Stimulated activated CD4-positive, alpha-beta T cell treated with anti-CD3 and anti-CD28 coated beads, Interleukin-15, amount 100 ng/mL, for 48 hours (primary cell): ENCODE data around the gene RMDN3.

Experiments
- DNase-seq, 2 donors: peaks; one replicate each; pipeline ENCODE4 v3.0.0-alpha.2; 2020; ENCODE audit warnings: low read depth in 2 of 2

Gene RMDN3

DNA sequence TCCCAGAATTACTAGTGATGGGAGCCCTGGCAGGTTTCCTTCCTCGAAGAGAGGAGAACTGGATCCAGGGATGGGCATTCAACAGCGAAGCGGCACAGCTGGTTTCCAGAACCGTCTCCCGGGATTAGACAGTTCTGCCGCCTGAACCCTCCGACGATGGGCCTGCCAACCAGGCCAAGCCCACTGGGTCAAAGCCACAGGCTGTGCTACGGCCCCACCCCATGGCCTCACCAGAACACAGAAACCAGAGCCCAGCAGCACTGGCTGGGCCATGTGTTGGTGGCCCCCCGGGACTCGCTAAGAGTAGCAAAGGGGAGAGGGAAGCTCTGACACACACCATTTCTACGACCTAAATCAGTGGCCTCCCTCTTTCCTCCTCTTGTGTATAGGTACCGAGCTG is 17.0 kb upstream of the RMDN3 start:
- no peak for DNase-seq

DNA sequence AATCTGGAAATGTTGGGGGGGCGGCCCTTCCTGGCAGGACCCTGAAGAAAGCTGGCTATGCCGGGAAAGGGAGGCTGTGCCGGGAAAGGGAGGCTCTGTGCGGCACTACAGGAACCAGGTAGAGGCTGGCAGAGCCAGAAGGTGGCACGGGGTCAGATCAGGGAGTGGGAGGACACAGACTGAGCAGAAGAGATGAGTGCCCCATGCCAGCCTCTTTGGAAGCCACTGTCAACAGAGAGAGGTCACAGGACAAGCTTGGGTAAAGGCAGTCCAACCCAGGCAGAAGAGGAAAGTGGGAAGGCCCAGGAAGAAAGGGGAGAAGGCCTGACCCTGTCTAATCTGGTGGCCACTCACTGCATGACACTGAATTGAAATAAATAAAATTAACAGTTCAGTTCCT is 16.2 kb upstream of the RMDN3 start:
- no peak for DNase-seq

DNA sequence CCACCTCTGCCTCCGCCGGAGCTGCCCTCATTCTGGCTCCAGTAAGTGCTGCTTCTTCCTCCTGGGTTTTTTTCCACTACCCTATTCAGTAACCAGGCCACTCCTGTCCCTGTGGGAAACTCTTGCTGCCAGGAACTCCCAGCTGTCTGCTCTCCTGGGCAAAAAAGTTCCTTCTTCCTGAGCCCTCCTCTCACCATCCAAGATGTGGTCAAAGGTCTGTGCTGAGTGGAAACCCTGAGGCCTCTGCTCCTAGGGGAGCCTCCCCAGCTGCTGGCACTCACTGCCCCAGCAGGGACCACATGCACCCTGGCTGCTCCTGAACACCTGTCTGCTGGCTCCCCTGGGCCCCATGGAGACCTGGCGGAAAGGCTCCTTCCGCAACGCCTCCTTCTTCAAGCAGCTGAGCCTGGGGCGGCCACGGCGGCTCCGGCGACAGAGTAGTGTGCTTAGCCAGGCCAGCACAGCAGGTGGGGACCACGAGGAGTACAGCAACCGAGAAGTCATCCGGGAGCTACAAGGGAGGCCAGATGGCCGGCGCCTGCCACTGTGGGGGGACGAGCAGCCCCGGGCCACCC is 15.2 kb upstream of the RMDN3 start:
- no peak for DNase-seq

DNA sequence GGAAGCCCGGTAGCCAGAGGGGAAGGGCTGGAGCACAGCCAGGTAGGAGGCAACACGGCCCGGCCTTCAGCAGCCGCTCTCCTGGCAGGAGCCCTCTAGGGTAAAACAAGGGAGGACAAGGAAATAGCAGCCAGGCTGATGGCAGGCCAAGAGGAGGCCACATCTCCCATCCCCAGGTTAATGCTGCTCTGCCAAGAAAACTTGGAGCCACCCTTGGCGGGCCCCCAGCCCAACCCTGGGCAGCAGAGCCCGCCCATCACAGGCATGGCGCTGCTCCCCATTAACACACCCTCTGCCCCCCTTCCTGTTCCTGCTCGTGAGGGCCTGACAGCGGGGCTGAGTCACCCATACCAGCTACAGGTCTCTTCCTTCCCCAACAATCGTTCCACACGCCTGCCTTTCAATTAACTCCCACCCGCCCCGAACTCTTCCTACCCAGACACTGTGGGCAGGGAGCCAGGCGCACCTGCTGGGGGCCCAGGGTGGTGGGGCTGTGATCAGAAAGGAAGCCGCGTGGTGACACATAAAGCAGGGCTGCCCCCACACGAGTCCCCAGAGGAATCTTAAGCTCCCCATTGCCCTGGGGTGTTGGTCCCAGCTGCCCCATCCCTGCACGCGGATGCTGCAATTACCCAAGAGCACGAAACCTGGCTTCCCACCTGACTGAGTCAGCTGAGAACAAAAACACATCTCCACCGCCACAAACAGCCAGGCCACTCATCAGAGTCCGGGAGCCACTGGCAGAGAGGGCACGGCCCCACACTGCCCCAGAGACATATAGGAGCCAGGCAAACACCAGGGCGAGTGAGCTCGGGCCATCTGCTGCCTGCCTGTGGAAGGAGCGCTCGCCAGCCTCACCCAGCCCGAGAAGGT is 14.5 kb upstream of the RMDN3 start, which contains the start of gene C15orf62:
TSS of gene C15orf62 (plus strand) at position 707 of the 873 bp plus-strand sequence. CDS start 516 bp downstream, outside the sequence.
- DNase-seq, result peak; percentile 43 to 48

DNA sequence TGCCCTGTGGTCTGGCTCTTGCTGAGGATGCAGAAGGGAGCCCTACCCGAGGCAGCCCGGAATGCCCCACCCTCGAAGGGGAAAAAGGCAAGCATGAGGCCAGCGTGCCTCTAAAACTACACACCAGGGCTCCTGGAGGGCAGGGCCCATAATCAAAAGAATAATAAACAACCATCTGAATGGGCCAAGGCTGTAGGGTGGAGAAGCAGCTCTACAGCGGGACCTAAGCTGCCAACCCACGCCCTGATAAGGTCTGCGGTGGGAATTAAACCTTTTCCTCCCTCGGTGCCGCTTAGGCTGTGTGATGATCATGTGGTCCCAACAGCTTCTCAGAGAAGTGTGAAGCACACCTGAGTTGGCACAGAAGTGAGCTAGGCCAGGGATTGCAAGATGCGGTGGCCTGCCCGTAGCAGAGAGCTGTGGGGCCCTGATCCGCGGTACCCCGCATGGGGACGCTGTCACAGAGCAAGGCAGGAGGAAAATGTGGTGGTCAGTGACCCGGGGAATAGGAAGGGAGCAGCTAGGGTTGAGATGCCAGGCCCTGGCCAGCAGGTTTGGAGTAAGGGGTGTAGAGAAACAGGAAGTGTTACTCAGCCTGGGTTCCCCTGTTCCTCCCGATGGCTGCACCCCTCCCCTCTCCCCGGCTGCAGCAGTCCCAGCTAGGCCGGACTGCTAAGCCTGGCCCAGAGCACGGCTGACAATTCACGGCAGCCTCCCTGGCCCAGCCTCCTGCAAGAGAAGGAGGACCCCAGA is 13.6 kb upstream of the RMDN3 start:
- DNase-seq, result no peak

DNA sequence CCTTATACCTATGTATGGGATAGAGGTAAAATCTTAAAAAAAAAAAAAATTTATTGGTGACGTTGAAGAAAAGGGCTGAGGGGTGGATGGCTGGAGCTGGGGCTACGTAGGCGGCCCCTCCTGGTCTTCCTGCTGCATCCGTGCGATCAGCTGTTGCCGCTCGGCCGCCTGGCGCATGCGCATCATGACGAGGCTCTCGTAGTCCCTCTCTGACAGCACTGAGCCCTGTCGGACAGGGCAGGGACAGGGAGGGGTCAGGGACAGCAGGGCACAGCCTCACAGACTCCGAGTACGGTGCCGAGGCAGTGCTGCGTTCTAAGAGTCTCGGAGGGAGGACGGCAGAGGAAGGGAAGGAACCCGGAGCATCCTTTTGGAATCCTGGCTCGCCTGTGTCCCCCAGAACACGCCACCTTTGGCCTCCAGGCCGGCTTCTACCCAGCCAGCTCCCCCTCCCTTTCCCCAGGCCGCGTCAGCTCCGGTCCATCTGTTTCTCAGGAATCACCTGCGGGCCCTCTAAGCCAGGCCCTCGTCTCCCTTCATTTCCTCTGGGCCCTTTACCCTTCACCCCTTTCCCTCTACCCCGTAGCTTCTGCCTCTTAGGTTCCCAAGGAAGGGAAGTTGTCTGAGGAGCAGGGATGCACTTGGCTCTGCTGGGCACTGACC is 12.9 kb upstream of the RMDN3 start:
- DNase-seq, result no peak

DNA sequence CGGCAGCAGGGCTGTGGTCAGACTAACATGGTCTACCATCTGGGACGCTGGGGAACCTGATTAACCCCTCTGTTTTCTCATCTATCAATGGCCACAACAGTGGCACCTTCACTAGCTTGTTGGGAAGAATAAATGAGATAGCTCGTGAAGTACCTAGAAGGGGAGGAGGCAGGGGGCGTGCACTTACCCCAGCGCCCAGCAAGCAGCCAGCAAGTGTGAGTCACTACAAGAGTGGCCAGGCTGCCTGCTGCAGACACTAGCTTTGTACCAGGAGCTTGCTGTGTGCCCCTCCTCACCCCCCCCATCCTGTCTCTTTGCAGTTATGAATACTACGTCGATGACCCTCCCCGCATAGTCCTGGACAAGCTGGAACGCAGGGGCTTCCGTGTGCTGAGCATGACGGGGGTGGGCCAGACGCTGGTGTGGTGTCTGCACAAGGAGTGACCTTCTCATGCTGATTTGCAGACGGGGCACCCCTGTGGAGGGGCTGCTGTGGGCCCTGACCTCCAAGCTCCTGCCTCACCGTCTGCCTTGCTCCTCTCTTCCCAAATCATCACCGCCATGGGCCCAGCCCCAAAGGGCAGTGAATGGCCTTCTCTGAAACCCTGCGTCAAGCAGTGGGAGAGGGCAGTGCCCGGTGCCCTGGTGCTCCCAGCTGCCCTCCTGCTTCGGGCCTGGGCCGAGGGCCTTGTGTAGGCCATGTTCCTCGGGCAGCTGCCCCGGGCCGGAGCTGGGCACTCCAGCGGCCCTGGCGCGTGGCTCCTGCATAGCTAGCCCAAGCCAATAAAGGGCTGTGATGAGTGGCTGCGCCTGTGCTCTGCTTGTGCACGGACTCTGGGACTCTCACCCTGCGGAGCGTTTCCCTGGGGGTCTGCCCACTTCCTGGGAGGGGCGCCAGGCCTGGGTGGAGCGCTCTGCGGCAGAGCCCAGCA is 12.1 kb upstream of the RMDN3 start:
- no peak for DNase-seq

DNA sequence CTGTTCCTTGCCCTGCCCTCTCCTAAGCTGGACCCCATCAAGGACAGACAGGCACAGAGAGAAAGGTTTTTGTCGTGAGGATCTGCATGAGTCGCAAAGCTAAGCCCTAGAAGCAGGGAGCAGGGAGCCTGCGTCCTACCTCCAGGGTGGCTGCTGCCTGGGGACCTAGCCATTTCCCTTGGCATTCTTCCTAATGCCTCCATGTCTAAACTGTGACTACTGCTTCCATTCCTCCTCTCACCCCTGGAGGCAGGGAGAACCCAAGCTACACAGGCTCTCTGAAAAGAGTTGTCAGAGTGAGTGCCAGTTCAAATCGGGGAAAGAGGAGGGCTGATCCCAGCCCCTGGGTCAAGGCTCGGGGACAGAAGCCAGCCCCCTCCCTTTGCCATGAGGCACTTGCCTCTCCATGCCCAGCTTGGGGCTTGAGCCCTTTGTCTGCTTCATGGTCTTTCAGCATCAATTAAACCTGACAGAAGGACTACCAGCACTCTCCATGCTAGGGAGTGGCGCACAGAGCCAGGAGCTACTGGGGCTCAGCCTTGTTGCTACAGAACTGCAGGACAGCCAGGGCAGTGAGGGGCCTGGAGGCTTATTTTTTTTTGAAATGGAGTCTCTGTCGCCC is 11.3 kb upstream of the RMDN3 start:
- no peak for DNase-seq

DNA sequence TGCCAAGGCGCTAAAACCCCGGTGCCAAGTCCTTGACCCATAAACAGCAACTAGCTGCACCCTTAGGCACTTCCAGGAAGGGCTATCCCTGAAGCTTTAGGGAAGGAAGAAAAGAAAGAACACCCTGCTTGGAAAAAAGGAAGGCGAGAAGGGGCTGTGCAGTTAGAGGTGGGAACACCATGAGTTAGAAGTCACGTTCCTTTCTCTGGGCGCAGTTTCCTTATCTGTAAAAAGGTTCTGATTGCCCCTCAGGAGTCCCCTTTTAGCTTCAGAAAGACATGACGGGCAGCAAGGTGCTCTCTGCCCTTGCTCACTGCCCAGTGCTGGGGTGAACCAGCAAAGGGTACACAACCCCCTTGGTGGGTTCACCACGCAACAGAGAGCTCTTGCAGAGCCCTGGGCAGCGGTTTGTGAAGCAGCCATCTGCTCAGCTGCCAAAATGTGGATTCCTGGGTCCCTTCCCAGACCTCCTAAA is 9.6 kb upstream of the RMDN3 start:
- DNase-seq, result no peak

DNA sequence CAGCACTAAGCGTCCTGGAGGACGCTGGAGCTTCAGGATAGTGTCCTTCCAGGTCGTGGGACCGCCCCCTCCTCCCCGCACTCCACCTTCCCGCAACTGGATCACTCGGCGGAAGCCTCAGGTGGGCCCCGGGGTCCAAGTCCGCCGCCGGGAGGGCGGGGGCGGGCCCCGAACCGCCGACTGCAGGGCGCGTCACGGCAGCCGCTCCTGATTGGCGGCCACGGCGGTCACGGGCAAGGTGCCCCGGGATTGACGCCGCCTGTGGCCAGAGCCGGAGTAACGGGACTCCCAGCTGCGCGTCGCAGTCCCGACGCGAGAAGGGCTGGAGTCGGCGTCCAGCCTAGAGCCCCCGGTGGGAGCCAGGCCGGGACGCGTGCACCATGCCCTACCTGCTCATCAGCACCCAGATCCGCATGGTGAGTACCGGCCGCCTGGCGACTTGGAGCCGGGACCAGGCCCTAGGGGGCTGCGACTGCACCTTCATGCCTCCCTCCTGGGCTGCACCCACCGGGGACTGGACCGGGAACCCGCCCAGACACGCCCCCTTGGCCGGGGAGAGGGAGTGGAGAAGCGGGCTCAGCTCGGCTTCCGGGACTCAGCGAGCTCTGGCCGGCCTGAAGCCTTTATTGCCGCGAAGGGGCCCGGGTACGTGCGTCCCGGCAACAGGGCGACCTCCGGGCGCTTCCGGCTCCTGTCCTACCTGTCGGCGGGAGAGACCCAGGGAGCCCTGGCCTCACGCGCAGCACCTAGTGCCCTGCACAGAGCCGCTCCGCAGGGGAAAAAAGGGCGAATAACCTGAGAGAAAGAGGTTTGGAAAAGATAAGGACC is 9.0 kb upstream of the RMDN3 start, which contains the start of gene GCHFR:
TSS of gene GCHFR (plus strand) at position 268 of the 828 bp plus-strand sequence. CDS start at position 381, 113 bp downstream.
- peak; percentile 52 to 60 for DNase-seq

DNA sequence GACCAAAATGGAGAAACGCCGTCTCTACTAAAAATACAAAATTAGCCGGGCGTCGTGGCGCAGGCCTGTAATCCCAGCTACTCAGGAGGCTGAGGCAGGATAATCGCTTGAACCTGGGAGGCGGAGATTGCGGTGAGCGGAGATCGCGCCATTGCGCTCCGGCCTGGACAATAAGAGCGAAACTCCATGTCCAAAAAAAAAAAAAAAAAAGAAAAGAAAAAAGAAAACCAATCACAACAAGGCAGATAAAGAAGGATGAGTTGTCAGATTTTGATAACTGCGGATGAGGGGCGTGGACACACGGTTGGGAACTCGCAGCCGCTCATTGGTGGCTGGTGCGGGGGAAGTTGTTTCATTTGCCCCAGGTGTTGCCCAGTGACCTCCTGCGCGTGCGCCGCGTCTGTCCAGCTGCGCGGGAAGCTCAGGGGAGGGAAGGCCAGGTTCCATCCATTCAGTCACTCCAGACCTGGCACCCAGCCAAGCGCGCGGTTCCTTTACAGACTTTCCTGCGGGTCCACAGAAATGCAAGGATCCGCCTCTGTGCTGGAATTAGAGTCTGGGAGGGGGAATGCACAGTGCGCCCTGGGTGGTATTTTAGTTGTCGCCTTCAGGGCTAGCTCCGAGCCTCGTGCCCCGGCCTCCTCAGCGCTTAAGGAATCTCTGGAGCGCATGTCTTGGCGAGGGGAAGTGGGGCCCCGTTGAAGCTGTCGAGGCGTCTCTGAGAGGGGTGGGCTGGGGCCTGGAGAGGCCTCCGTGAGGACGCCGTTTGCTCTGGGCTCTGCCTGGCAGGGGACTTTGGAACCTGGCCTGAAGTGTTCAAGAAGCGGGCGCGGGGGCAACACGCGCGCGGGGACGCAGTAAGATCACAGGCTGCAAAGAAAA is 8.1 kb upstream of the RMDN3 start:
- DNase-seq, result peak in 1 of 2 donors; percentile 42

DNA sequence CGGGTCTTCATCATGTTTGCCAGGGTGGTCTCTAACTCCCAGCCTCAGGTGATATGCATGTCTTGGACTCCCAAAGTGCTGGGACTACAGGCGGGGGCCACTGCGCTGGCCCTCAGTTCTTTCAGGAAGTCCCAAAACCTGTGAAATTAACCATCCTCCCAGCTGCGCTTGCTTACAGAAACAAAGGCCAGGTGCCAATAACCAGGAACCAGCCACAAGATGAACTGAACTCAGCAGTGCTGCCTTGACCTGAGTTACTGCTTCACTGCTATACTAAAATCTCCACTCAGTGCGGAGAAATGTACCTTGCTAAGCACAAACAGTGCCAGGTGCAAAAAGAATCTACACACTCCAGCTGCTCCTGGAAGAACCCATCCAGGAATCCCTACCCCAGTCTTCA is 4.9 kb upstream of the RMDN3 start:
- no peak for DNase-seq

DNA sequence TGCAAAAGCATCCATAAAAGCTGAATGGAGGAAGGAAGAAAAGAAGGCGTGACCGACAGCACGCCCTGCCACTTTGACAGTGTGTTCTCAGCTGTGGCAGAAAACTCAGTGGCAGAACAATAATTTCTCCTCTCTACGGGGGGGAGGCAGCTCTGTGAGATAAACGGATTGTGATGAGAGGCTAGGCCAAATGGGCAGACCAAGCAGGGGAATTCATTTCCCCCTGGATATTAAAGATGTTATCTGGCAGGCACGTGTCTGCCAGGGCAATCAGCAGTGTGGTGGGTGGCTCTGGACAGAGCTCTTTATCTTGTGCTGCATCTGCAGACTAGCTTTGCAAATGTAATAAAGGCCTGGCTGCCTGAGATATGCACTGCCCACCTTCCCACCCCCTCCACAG is 1.9 kb upstream of the RMDN3 start:
- DNase-seq, result no peak

DNA sequence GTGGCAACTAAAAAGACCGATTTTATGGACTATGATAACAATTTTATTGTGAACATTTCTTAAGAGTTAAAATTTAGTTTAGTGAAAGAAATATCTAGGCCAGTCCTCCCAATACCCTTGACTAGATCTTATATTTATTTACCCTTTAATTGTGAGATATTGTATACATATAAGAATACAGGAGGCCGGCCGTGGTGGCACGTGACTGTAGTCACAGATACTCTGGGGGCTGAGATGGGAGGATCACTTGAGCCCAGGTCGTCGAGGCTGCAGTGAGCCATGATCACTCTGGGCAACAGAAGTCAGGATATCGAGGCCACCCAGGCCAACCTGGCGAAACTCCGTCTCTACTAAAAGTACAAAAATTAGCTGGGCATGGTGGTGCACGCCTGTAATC is 756 bp upstream of the RMDN3 start:
- no peak for DNase-seq

DNA sequence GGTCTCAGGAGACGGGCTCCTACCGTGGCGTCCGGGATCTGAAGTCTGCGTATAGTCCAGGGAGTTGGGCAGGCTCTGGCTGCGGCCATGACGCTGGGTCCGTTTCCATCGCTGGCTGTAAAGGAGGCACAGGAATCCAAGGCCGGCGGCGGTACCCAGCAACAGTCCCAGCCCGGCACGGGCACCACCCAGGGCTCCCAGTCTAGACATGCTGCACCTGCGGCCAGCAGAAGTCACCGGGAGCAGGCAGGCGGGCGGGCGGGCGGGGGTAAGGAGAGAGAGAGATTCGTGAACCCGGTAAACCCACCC is 526 bp downstream of the RMDN3 start:
- no peak for DNase-seq

DNA sequence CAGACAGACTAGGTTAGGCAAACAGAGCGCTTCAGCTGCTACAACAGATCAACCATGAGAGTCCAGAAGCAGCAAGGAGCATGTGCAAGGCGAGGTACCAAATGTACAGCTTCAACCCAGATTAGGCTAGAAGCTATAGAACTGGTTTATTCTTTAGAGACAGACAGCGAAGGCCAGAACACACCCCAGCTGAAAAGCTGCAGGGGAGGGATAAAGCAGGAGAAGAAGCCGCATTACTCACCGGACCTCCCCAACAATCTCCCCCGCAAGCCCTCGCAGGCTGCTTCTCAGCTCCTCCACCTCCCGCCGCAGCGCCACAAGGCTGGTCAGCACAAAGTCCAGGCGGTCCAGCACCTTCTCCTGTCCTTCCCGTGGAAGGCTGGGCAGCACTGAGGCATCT is 3.3 kb downstream of the RMDN3 start:
- no peak for DNase-seq

DNA sequence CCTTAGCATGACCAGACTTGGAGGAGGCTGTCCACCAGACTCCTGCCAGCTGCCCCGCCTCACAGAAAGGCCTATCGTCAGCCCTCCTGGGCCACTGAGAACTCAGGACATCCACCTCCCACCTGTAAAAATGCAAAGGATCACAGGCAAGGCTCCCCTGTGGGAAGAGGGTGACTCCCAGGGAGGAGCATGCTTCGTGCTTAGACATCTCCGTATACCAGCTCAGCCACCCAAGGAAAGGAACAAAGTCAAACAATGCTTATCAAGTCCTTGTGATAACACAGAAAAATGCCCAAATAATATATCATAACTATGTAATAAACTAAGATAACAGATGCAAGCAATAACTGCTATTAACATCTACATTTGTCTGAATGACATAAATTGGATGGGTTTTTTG is 4.2 kb downstream of the RMDN3 start:
- DNase-seq, result no peak

DNA sequence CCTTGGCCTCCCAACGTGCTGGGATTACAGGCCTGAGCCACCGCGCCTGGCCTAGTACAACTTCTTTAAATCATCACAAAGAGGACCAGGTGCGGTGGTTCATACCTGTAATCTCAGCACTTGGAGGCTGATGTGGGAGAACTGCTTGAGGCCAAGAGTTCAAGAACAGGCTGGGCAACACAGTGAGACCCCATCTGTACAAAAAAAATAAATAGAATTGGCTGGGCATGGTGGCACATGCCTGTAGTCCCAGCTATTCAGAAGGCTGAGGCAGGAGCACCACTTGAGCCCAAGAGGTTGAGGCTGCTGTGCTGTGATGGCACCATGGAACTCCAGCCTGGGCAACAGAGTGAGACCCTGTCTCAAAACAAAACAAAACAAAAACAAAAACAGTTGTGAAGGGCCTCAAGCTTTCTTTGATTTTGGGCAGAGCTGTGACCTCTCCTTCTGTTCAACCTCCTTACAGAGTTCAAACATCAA is 5.9 kb downstream of the RMDN3 start:
- no peak for DNase-seq
